SK-N-MC (cell line): ENCODE measurements around the gene BPIFA1.

Experiments used
- EZH2 ChIP-seq: fragments of 200-600 bp; sonication (generic); IDR thresholded peaks from one replicate; pipeline ENCODE4 v1.6.1; 2017; ENCODE audit warnings: antibody characterized with exemption
- FOXP2 ChIP-seq: optimal IDR thresholded peaks from 2 replicates; pipeline ENCODE3; 2011; ENCODE audit warnings: mild to moderate bottlenecking, moderate library complexity; ENCODE audit not compliant: insufficient read depth; ENCODE audit errors: extremely low read length, control extremely low read depth
- POLR2AphosphoS5 ChIP-seq: IDR thresholded peaks from 2 replicates; pipeline ENCODE4 v1.6.1; 2012; ENCODE audit warnings: mild to moderate bottlenecking, low read depth, low read length, borderline replicate concordance

GRCh38 chr20:33280775-33281174, 45.0 kb downstream of the BPIFA1 start:
- no peak for TF ChIP-seq EZH2
- TF ChIP-seq POLR2AphosphoS5, result no peak
- TF ChIP-seq FOXP2, result no peak
